Measurements from ENCODE around the gene PLCG2.

Gene PLCG2

DNA sequence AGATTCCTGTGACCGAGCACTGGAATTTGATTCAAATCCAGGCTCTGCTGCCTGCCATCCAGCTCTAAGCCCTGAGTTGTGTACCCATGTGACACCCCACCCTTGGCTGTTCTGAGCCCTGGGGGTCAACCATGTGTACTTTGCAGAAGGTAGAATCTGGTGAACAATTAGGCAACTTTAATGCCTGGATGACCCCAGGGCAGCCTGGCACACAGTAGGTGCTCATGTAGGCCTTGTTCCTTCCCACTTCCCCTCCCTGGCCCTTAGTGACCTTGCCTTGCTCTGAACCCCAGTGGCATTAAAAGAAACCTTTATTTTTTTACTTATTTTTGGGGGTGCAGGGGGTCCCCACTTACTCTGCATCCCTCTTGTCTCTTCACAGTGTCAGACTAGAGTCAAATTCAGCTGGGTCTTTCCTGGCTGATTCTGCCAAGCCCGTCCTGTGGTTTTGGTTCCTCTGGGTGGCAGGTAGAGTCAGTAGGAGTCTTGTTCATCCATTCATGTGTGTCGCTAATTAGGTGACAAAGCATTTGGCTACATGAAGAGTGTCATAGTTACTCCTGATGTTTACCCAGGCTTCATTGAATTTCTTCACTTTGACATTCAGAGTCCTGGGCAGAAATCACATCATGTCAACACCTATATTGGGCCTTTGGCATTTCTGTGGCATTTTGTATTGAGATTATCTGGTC is 89.1 kb downstream of the PLCG2 start:
- H3K79me2 ChIP-seq (ENCODE audit: insufficient read depth, low read length) = peaks cover 36% of the 10 kb centered on the region
- no peak overlapping the region for H3K4me2 ChIP-seq (ENCODE audit: low read depth, low read length, poor library complexity, severe bottlenecking)
- no peak overlapping the region for H2AFZ ChIP-seq (ENCODE audit: low read depth, low read length, severe bottlenecking)
- peaks cover 42% of the 10 kb centered on the region for H3F3A ChIP-seq (ENCODE audit: insufficient read depth)
- H3K27me3 ChIP-seq (ENCODE audit: low read length) = no peaks in the 10 kb centered on the region
- no peaks in the 10 kb centered on the region for H3K9me3 ChIP-seq (ENCODE audit: insufficient read depth, low read length)
- peaks cover 28% of the 10 kb centered on the region for H3K36me3 ChIP-seq (ENCODE audit: low read length)
- no peak overlapping the region for H3K4me3 ChIP-seq (ENCODE audit: insufficient read depth, low read length, poor library complexity, severe bottlenecking)
- H3K27ac ChIP-seq (ENCODE audit: low read depth, low read length) = no peak overlapping the region
- no peaks in the 10 kb centered on the region for H4K20me1 ChIP-seq (ENCODE audit: low read depth, low read length)
- TF ChIP-seq CTCF (IDR thresholded peaks at IDR 0.05; ENCODE audit: insufficient read depth, low read length, poor library complexity, severe bottlenecking) (no peak), EZH2phosphoT487 (conservative IDR thresholded peaks at IDR 0.05; ENCODE audit: low read length) (no peak)
- H3K9me2 ChIP-seq (replicated peaks; ENCODE audit: insufficient read depth, low read length) = no peaks in the 10 kb centered on the region
- no peak overlapping the region for H3K9ac ChIP-seq (ENCODE audit: low read length)

GRCh38 chr16:81869326-81869725 is 90.2 kb downstream of the PLCG2 start:
- H4K20me1 ChIP-seq (ENCODE audit: low read depth, low read length) = no peaks in the 10 kb centered on the region
- H3K9me2 ChIP-seq (replicated peaks; ENCODE audit: insufficient read depth, low read length) = no peaks in the 10 kb centered on the region
- no peak overlapping the region for H3K27ac ChIP-seq (ENCODE audit: low read depth, low read length)
- no peak for TF ChIP-seq EZH2phosphoT487 (conservative IDR thresholded peaks at IDR 0.05; ENCODE audit: low read length)
- TF ChIP-seq CTCF (IDR thresholded peaks at IDR 0.05; ENCODE audit: insufficient read depth, low read length, poor library complexity, severe bottlenecking) = no peak
- H3K4me3 ChIP-seq (ENCODE audit: insufficient read depth, low read length, poor library complexity, severe bottlenecking) = no peak overlapping the region
- H3K27me3 ChIP-seq (ENCODE audit: low read length) = no peaks in the 10 kb centered on the region
- peaks cover 30% of the 10 kb centered on the region for H3K36me3 ChIP-seq (ENCODE audit: low read length)
- H3K9ac ChIP-seq (ENCODE audit: low read length) = no peak overlapping the region
- H2AFZ ChIP-seq (ENCODE audit: low read depth, low read length, severe bottlenecking) = no peak overlapping the region
- no peaks in the 10 kb centered on the region for H3K9me3 ChIP-seq (ENCODE audit: insufficient read depth, low read length)
- peaks cover 37% of the 10 kb centered on the region for H3K79me2 ChIP-seq (ENCODE audit: insufficient read depth, low read length)
- H3F3A ChIP-seq (ENCODE audit: insufficient read depth) = peaks cover 35% of the 10 kb centered on the region
- H3K4me2 ChIP-seq (ENCODE audit: low read depth, low read length, poor library complexity, severe bottlenecking) = no peak overlapping the region

DNA sequence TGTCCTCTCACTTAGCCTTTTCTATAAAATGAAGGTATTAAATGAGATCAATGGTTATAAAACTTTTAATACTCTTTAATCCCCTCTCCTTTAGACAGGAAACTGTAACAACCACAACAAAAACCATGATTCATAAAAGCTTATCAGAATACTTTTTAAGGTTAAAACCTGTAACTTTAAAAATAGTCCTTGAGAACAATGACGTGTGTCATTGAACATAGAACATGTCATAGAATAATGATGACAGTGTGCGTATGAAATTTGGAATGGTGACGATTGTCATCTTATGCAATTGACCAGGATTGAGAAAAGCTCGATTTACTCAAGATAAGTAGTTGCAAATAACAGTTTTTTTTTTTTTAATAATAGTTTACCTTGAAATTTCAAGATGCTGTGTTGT is 94.1 kb downstream of the PLCG2 start:
- no peaks in the 10 kb centered on the region; the same call in 1 of the 2 replicates for H4K20me1 ChIP-seq (ENCODE audit: low read depth, low read length)
- H3K27me3 ChIP-seq (ENCODE audit: low read length) = no peaks in the 10 kb centered on the region
- no peak overlapping the region for H3K9ac ChIP-seq (ENCODE audit: low read length)
- no peak overlapping the region for H3K4me2 ChIP-seq (ENCODE audit: low read depth, low read length, poor library complexity, severe bottlenecking)
- H3F3A ChIP-seq (ENCODE audit: insufficient read depth) = peaks cover 39% of the 10 kb centered on the region
- no peaks in the 10 kb centered on the region for H3K9me2 ChIP-seq (replicated peaks; ENCODE audit: insufficient read depth, low read length)
- TF ChIP-seq EZH2phosphoT487 (conservative IDR thresholded peaks at IDR 0.05; ENCODE audit: low read length) = no peak
- no peak for TF ChIP-seq CTCF (IDR thresholded peaks at IDR 0.05; ENCODE audit: insufficient read depth, low read length, poor library complexity, severe bottlenecking)
- peaks cover 41% of the 10 kb centered on the region for H3K79me2 ChIP-seq (ENCODE audit: insufficient read depth, low read length)
- peaks cover 48% of the 10 kb centered on the region for H3K36me3 ChIP-seq (ENCODE audit: low read length)
- H3K9me3 ChIP-seq (ENCODE audit: insufficient read depth, low read length) = no peaks in the 10 kb centered on the region
- no peak overlapping the region for H2AFZ ChIP-seq (ENCODE audit: low read depth, low read length, severe bottlenecking)
- no peak overlapping the region for H3K4me3 ChIP-seq (ENCODE audit: insufficient read depth, low read length, poor library complexity, severe bottlenecking)
- H3K27ac ChIP-seq (ENCODE audit: low read depth, low read length) = peak overlapping the region; percentile 38
